Measurements from ENCODE around the gene MAP1S. TPM values are rescaled to one million over a fixed set of nuclear protein-coding genes. Genes with fewer than 3 reads are reported as not detected.

The MAP1S gene
- total and polyA plus RNA-seq, 2 of the 13 experiments (the other 11 are each of a cell fraction or from before 2014, with no cell fraction given): 3.8 to 7.3 TPM

DNA sequence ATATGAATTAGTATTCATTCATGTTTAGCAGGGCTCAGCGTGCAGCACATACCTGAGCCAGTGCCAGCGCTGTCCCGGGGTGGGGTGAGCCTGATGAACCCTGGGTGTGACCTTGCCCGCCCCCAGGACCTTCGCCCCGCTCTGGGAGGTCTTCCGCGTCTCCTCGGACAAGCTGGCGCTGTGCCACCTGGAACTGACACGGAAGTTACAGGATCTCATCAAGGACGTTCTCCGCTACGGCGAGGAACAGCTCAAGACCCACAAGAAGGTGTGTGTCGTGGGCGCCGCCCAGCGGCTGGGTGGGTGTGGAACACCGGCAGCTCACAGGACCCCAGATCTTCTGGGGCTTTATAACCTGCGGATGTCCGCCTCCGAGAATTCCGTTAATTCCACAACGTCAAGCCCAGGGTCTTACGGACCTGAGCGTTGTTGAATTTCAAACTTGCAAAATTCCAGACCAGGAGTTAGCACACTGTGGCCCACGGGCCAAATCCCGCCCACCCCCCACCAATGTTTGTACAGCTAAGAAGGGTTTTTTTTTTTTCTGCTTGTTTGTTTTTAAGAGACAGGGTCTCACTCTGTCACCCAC is 47.4 kb downstream of the MAP1S start (continued):
- TF ChIP-seq SMAD1 (CRISPR knock-in tag; IDR thresholded peaks at IDR 0.05; ENCODE audit: borderline replicate concordance, low read depth) (peak; percentile 70; the same call in 1 of the 2 replicates), U2AF1 (optimal IDR thresholded peaks at IDR 0.05; ENCODE audit: low read depth, low read length) (no peak), HDAC1 (CRISPR knock-in tag; IDR thresholded peaks at IDR 0.05) (peak; percentile 71), ZNF629 (CRISPR knock-in tag; conservative IDR thresholded peaks at IDR 0.05) (0 out of 2 replicates have a peak, but pooled peaks have one; percentile 7), ZNF782 (CRISPR knock-in tag; IDR thresholded peaks at IDR 0.05; ENCODE audit: borderline replicate concordance) (no peak; the same call in 1 of the 2 replicates), NR3C1 (CRISPR knock-in tag; IDR thresholded peaks at IDR 0.05) (no peak), MAZ (IDR thresholded peaks at IDR 0.05; ENCODE audit: borderline replicate concordance, low read depth, low read length) (no peak), MAZ (CRISPR knock-in tag; IDR thresholded peaks at IDR 0.05; ENCODE audit: low read depth) (peak; percentile 31; the same call in 1 of the 2 replicates), BCL6 (CRISPR knock-in tag; IDR thresholded peaks at IDR 0.05) (peak; percentile 45), ZNF816 (CRISPR knock-in tag; IDR thresholded peaks at IDR 0.05; ENCODE audit: borderline replicate concordance) (no peak), BORCS8-MEF2B (CRISPR knock-in tag; IDR thresholded peaks at IDR 0.05) (peak; percentile 79; the same call in 1 of the 2 replicates), PHF5A (CRISPR knock-in tag; IDR thresholded peaks at IDR 0.05; ENCODE audit: low read depth, unreplicated experiment) (no peak), PCBP2 (optimal IDR thresholded peaks at IDR 0.05; ENCODE audit: low read depth, low read length, poor library complexity, severe bottlenecking) (no peak), SETDB1 (CRISPR knock-in tag; IDR thresholded peaks at IDR 0.05; ENCODE audit: borderline replicate concordance) (no peak), MYC (CRISPR knock-in tag; IDR thresholded peaks at IDR 0.05; ENCODE audit: borderline replicate concordance) (peak; percentile 46; the same call in 1 of the 2 replicates), RELA (CRISPR knock-in tag; IDR thresholded peaks at IDR 0.05) (no peak), FIP1L1 (IDR thresholded peaks at IDR 0.05; ENCODE audit: borderline replicate concordance, insufficient read depth, low read depth, low read length) (no peak), ZNF337 (CRISPR knock-in tag; IDR thresholded peaks at IDR 0.05; ENCODE audit: borderline replicate concordance, low read depth) (peak; percentile 76; the same call in 1 of the 2 replicates)
- TF ChIP-seq, protein P1, sequence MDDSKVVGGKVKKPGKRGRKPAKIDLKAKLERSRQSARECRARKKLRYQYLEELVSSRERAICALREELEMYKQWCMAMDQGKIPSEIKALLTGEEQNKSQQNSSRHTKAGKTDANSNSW (CRISPR knock-in tag; IDR thresholded peaks at IDR 0.05; ENCODE audit: borderline replicate concordance): no peak
- TF ChIP-seq, protein P2, sequence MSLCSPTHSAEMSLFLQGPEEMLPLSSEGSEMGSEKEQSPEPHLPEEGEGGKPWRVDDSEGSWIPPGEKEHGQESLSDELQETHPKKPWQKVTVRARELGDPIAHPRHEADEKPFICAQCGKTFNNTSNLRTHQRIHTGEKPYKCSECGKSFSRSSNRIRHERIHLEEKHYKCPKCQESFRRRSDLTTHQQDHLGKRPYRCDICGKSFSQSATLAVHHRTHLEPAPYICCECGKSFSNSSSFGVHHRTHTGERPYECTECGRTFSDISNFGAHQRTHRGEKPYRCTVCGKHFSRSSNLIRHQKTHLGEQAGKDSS (CRISPR knock-in tag; IDR thresholded peaks at IDR 0.05; ENCODE audit: borderline replicate concordance, low read depth): no peak; the same call in 1 of the 2 replicates
- TF ChIP-seq, protein P3, sequence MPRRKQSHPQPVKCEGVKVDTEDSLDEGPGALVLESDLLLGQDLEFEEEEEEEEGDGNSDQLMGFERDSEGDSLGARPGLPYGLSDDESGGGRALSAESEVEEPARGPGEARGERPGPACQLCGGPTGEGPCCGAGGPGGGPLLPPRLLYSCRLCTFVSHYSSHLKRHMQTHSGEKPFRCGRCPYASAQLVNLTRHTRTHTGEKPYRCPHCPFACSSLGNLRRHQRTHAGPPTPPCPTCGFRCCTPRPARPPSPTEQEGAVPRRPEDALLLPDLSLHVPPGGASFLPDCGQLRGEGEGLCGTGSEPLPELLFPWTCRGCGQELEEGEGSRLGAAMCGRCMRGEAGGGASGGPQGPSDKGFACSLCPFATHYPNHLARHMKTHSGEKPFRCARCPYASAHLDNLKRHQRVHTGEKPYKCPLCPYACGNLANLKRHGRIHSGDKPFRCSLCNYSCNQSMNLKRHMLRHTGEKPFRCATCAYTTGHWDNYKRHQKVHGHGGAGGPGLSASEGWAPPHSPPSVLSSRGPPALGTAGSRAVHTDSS (CRISPR knock-in tag; conservative IDR thresholded peaks at IDR 0.05): no peak
- TF ChIP-seq, protein P4, sequence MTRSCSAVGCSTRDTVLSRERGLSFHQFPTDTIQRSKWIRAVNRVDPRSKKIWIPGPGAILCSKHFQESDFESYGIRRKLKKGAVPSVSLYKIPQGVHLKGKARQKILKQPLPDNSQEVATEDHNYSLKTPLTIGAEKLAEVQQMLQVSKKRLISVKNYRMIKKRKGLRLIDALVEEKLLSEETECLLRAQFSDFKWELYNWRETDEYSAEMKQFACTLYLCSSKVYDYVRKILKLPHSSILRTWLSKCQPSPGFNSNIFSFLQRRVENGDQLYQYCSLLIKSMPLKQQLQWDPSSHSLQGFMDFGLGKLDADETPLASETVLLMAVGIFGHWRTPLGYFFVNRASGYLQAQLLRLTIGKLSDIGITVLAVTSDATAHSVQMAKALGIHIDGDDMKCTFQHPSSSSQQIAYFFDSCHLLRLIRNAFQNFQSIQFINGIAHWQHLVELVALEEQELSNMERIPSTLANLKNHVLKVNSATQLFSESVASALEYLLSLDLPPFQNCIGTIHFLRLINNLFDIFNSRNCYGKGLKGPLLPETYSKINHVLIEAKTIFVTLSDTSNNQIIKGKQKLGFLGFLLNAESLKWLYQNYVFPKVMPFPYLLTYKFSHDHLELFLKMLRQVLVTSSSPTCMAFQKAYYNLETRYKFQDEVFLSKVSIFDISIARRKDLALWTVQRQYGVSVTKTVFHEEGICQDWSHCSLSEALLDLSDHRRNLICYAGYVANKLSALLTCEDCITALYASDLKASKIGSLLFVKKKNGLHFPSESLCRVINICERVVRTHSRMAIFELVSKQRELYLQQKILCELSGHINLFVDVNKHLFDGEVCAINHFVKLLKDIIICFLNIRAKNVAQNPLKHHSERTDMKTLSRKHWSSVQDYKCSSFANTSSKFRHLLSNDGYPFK (CRISPR knock-in tag; IDR thresholded peaks at IDR 0.05; ENCODE audit: borderline replicate concordance): peak; percentile 39; the same call in 1 of the 2 replicates
